ENCODE data around the gene MAP7D1. TPM values are rescaled to one million over a fixed set of nuclear protein-coding genes. Genes with fewer than 3 reads are reported as not detected.

Gene MAP7D1
- total and polyA plus RNA-seq, 10 of the 15 experiments (the other 5 are each of a cell fraction or from before 2014, with no cell fraction given), result 4.4 to 97.6 (median 24.2) TPM

DNA sequence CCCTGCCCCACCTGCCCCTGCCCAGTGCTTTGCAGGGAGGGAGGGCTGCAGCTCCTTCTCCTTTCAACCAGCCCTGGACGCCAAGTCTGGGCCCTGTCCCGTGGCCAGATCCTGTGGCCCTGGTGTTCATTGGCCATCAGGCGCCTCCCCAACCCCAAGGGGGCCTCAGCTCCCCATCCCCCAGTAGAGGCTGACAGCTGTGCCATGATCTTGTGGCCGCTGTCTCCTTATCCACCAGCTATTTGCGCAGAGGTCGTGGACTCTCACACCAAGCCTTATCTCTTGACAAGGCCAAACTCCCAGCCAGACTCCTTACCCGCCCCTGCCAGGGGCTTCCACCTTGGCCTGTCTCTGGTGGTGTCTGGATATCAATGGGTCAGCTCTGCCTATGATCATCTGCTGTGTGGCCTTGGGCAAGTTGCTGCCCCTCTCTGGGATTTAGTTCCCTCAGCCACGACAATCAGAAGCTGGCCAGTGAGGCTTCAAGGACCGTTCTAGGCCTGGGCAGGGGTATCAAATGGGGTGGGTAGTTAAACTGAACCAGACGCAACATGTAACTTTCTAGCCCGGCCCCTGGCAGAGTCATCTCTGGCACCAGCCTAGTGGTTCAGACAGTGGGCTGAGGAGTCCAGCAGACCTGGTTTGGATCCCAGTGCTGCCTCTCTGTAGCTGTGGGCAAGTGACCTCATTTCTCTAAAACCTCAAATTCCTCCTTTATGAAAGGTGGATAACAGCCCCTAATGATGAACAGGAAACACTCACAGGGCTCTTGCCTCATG lies 27.6 kb upstream of the MAP7D1 start (continued):
- TF ChIP-seq, protein P1, sequence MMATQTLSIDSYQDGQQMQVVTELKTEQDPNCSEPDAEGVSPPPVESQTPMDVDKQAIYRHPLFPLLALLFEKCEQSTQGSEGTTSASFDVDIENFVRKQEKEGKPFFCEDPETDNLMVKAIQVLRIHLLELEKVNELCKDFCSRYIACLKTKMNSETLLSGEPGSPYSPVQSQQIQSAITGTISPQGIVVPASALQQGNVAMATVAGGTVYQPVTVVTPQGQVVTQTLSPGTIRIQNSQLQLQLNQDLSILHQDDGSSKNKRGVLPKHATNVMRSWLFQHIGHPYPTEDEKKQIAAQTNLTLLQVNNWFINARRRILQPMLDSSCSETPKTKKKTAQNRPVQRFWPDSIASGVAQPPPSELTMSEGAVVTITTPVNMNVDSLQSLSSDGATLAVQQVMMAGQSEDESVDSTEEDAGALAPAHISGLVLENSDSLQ (IDR thresholded peaks at IDR 0.05), result no peak
- TF ChIP-seq, protein P2, sequence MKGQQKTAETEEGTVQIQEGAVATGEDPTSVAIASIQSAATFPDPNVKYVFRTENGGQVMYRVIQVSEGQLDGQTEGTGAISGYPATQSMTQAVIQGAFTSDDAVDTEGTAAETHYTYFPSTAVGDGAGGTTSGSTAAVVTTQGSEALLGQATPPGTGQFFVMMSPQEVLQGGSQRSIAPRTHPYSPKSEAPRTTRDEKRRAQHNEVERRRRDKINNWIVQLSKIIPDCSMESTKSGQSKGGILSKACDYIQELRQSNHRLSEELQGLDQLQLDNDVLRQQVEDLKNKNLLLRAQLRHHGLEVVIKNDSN (IDR thresholded peaks at IDR 0.05; ENCODE audit: borderline replicate concordance, extremely low read length, insufficient read depth, low read depth, low read length), result no peak
- TF ChIP-seq HDGF (IDR thresholded peaks at IDR 0.05), result no peak
- TF ChIP-seq RFX5 (IDR thresholded peaks at IDR 0.05; ENCODE audit: low read depth, low read length), result no peak
- TF ChIP-seq, protein P3, sequence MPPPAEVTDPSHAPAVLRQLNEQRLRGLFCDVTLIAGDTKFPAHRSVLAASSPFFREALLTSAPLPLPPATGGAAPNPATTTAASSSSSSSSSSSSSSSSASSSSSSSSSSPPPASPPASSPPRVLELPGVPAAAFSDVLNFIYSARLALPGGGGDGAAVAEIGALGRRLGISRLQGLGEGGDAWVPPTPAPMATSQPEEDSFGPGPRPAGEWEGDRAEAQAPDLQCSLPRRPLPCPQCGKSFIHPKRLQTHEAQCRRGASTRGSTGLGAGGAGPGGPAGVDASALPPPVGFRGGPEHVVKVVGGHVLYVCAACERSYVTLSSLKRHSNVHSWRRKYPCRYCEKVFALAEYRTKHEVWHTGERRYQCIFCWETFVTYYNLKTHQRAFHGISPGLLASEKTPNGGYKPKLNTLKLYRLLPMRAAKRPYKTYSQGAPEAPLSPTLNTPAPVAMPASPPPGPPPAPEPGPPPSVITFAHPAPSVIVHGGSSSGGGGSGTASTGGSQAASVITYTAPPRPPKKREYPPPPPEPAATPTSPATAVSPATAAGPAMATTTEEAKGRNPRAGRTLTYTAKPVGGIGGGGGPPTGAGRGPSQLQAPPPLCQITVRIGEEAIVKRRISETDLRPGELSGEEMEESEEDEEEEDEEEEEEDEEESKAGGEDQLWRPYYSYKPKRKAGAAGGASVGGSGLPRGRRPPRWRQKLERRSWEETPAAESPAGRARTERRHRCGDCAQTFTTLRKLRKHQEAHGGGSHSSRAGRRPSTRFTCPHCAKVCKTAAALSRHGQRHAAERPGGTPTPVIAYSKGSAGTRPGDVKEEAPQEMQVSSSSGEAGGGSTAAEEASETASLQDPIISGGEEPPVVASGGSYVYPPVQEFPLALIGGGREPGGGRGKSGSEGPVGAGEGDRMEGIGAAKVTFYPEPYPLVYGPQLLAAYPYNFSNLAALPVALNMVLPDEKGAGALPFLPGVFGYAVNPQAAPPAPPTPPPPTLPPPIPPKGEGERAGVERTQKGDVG (CRISPR knock-in tag; IDR thresholded peaks at IDR 0.05), result no peak
- TF ChIP-seq SUZ12 (IDR thresholded peaks at IDR 0.05; ENCODE audit: unreplicated experiment), result no peak
- TF ChIP-seq HCFC1 (IDR thresholded peaks at IDR 0.05; ENCODE audit: low read length), result no peak
- TF ChIP-seq YY1 (IDR thresholded peaks at IDR 0.05; ENCODE audit: low read depth, low read length), result no peak
- TF ChIP-seq, protein P4, sequence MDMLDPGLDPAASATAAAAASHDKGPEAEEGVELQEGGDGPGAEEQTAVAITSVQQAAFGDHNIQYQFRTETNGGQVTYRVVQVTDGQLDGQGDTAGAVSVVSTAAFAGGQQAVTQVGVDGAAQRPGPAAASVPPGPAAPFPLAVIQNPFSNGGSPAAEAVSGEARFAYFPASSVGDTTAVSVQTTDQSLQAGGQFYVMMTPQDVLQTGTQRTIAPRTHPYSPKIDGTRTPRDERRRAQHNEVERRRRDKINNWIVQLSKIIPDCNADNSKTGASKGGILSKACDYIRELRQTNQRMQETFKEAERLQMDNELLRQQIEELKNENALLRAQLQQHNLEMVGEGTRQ (IDR thresholded peaks at IDR 0.05; ENCODE audit: borderline replicate concordance, low read depth, low read length), result no peak
